ENCODE measurements around the gene GFI1.
"Not testable (repeated sequence)": the region's sequence is repeated elsewhere in the genome, so short reads cannot be mapped to it uniquely, and the experiment has no call there.

Gene GFI1

GRCh38 chr1:92486251-92487077, at the start of gene GFI1:
Gene GFI1 (minus strand): TSS chr1:92486925. CDS start chr1:92483487, 3,438 bp downstream.
- DNase-seq, result peak; percentile 48 to 57

- DNase-seq, result not testable (repeated sequence)
Observed at GRCh38 chr1:92532371-92532770, 45.6 kb upstream of the GFI1 start.

GRCh38 chr1:92531939-92532338, 45.2 kb upstream of the GFI1 start:
- DNase-seq, result not testable (repeated sequence)

GRCh38 chr1:92527670-92528069, 40.9 kb upstream of the GFI1 start:
- no peak for DNase-seq

- DNase-seq, result not testable (repeated sequence)
Observed at GRCh38 chr1:92524944-92525590, 38.3 kb upstream of the GFI1 start.

GRCh38 chr1:92519043-92519442, 32.3 kb upstream of the GFI1 start:
- no peak for DNase-seq

- no peak for DNase-seq
Observed at GRCh38 chr1:92516574-92516973, 29.8 kb upstream of the GFI1 start.

GRCh38 chr1:92515796-92516201, 29.1 kb upstream of the GFI1 start:
- peak; percentile 75 to 84 for DNase-seq

GRCh38 chr1:92511541-92511940, 24.8 kb upstream of the GFI1 start:
- no peak for DNase-seq

- no peak for DNase-seq
Observed at GRCh38 chr1:92509619-92510018, 22.9 kb upstream of the GFI1 start.

- DNase-seq, result peak in 1 of 2 experiments; percentile 15
Observed at GRCh38 chr1:92505015-92505692, 18.4 kb upstream of the GFI1 start.

- DNase-seq, result no peak
Observed at GRCh38 chr1:92504291-92505014, 17.7 kb upstream of the GFI1 start.

GRCh38 chr1:92503926-92504285, 17.2 kb upstream of the GFI1 start:
- DNase-seq, result no peak

GRCh38 chr1:92503043-92503925, 16.6 kb upstream of the GFI1 start:
- no peak for DNase-seq

GRCh38 chr1:92502247-92502646, 15.5 kb upstream of the GFI1 start:
- no peak for DNase-seq

GRCh38 chr1:92500552-92500951, 13.8 kb upstream of the GFI1 start:
- no peak for DNase-seq

GRCh38 chr1:92495392-92496063, 8.8 kb upstream of the GFI1 start:
- DNase-seq, result no peak

GRCh38 chr1:92494485-92495141, 7.9 kb upstream of the GFI1 start:
- no peak for DNase-seq

GRCh38 chr1:92493139-92493538, 6.4 kb upstream of the GFI1 start:
- no peak for DNase-seq

- DNase-seq, result no peak
Observed at GRCh38 chr1:92488832-92489231, 2.1 kb upstream of the GFI1 start.

GRCh38 chr1:92488416-92488815, 1.7 kb upstream of the GFI1 start:
- peak in 1 of 2 experiments; percentile 32 for DNase-seq
